Muscle of arm (tissue), 12 donors: ENCODE data around the gene FHDC1. TPM values are rescaled to one million over a fixed set of nuclear protein-coding genes. Genes with fewer than 3 reads are reported as not detected.

Experiments used
- DNase-seq: peaks from one replicate; pipeline ENCODE4 v3.0.0-alpha.2; 2013
- polyA plus RNA-seq, 12 donors: library from polyadenylated mRNA; unstranded; fragments of 120-200 nt; gene quantifications; one replicate each; pipeline ENCODE4 v1.2.1, GENCODE V29; 2013; ENCODE audit not compliant: insufficient read length in 12 of 12

FHDC1 gene
- polyA plus RNA-seq, 12 donors = 4.7 to 20.4 (median 7.3) TPM; not detected in 1

DNA sequence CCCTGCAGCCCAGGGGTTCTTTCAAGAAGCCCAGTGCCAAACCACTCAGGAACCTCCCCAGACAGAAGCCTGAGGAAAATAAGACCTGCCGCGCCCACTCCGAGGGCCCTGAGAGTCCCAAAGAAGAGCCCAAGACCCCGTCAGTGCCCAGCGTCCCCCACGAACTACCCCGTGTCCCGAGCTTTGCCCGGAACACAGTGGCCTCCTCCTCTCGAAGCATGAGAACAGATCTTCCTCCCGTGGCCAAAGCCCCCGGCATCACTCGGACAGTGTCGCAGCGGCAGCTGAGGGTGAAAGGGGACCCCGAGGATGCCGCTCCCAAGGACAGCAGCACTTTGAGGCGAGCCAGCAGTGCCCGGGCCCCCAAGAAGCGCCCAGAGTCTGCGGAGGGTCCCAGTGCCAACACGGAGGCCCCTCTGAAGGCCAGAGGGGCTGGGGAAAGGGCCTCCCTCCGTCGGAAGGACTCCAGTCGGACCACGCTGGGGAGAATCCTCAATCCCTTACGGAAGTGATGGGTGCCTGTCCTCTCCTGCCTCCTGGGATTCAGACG, 40.2 kb downstream of the FHDC1 start:
- no peak for DNase-seq

DNA sequence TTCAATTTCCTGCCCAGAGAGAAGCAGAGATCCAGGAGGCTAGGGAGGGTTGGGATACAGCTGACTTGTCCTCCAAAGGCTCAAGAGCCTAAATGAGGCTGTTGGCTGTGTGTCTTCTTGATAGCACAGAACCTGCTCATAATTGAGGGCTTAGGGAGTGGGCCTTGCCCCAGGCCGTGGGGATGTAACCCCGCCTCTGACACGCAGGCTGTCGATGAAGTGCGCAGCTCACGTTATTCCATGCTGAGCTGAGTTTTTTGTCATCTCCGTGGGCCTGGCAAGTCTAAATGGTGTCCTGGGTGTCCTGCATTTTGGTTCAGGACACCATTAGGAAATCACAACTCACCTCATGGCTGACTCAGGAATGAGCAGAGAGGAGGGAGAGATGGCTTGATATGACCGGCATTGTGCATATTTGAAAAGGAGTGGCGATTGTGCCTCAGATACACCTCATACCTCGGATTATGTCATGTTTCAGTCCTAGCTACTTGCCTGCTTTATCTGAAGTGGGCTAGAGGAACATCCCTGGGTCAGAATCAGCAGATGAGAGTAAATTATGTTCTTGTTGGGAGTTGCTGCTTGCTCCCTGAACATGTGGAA, 43.7 kb downstream of the FHDC1 start:
- DNase-seq = no peak

GRCh38 chr4:152981278-152981677, 45.2 kb downstream of the FHDC1 start:
- no peak for DNase-seq

DNA sequence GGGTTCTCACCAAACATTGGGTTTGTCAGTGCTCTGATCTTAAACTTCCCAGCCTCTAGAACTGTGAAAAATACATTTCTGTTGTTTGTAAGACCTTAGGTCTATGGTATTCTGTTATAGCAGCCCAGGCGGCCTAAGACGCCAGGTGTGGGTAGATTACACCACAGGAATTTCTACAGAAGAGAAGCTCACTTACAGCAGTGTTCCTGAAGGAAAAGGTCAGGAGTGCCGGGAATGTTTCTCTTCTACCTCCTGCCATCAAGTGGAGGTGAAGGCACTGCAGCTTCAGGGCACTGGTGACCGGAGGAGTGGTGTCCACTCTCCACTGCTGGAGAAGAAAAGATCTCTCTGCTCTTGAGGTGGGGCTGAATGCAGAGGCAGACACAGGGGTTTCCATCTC, 45.7 kb downstream of the FHDC1 start:
- DNase-seq = no peak

- no peak for DNase-seq
Observed at GRCh38 chr4:152983221-152983620, 47.1 kb downstream of the FHDC1 start.

DNA sequence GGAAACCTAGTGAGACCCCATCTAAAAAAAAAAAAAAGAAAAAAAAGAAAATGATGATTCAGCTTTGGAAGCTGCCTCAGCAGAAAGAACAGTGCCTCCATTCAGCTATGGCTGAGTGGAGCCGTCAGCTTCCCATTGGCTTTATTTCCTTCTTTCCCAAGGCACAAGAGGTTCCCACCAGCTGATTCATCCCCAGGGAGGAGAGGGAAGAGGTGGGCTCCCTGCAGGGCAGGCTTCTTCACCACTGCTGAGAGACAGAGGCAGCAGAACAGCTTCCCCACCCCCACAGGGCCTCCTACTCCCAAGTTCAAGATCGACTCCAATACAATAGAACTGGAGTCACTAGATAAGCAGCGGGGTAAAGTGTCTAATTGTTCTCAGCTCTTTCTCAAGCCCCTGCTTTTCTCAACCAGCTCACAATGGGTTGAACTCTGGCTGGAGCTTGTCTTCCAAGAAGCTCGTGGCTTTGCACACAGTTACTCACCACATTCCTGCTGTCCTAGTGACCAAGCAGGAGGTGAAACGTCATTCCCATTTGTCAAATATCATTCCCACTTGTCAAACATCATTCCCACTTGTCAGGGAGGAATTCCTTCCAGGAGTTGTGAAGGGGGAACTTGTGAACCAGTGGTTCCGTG, 47.8 kb downstream of the FHDC1 start:
- DNase-seq = no peak

- DNase-seq = no peak
Observed at GRCh38 chr4:152988721-152989553, 52.8 kb downstream of the FHDC1 start.

GRCh38 chr4:152989554-152989970, 53.4 kb downstream of the FHDC1 start:
- no peak for DNase-seq

GRCh38 chr4:152990471-152991131, 54.5 kb downstream of the FHDC1 start:
- no peak for DNase-seq

GRCh38 chr4:152991398-152991797, 55.3 kb downstream of the FHDC1 start:
- DNase-seq = no peak

GRCh38 chr4:152992027-152992426, 55.9 kb downstream of the FHDC1 start:
- DNase-seq = no peak

DNA sequence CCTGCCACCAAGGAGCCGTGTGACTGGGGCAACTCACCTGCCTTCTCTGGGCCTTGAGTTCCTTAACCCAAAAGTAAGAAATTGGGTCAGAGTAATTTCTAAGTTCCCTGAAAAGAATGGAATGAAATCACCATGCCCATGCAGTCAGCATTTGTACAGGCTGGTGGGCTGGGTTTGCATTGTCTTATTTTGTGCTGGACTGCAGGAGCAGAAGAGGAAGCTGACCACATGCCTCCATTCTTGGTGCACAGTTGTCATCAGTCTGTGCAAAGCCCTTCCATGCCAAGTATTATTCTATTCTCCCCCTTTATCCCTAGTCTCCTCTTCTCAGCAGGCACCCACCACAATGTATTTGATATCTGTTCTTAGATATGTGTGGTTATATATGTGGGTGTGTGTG, 56.3 kb downstream of the FHDC1 start:
- DNase-seq = no peak

GRCh38 chr4:152994038-152994437, 57.9 kb downstream of the FHDC1 start:
- DNase-seq = no peak

DNA sequence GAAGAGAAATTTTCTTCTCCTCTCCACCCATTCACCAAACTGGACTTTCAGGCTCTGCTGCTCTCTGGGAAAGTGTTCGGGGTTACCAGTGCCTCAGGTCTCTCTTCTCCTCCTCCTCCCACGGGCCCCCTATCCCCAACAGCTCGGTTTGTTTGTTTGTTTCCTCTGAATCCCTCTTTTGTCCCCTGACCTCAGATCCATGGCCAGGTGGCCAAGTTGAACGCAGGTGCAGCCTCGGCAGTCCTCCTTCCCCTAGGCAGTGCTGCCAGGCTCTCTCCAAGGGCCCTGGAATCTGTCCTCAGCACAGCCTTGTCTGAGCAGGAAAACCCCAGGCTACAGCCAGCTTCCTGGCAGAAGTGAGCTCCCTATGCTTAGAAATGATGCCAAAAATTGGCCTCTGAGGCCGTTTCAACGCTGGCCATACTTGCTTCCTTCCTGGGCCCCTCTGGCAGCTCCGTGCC, 60.0 kb downstream of the FHDC1 start:
- no peak for DNase-seq

- no peak for DNase-seq
Observed at GRCh38 chr4:152996672-152997071, 60.5 kb downstream of the FHDC1 start.

DNA sequence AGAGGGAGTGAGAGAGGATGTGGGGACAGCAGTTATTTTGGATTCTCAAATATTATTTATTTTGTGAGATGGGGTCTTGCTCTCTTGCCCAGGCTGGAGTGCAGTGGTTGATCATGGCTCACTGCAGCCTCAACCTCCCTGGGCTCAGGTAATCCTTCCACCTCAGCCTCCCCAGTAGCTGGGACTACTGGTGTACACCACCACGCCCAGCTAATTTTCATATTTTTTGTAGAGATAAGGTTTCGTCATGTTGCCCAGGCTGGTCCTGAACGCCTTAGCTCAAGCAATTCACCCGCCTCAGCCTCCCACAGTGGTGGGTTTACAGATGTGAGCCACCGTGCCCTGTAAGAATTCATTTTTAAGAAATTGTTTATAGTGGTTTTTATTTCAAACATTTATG, 61.2 kb downstream of the FHDC1 start:
- DNase-seq = no peak

GRCh38 chr4:152997771-152998487, 61.8 kb downstream of the FHDC1 start:
- DNase-seq = no peak

- no peak for DNase-seq
Observed at GRCh38 chr4:152998861-152999260, 62.7 kb downstream of the FHDC1 start.

DNA sequence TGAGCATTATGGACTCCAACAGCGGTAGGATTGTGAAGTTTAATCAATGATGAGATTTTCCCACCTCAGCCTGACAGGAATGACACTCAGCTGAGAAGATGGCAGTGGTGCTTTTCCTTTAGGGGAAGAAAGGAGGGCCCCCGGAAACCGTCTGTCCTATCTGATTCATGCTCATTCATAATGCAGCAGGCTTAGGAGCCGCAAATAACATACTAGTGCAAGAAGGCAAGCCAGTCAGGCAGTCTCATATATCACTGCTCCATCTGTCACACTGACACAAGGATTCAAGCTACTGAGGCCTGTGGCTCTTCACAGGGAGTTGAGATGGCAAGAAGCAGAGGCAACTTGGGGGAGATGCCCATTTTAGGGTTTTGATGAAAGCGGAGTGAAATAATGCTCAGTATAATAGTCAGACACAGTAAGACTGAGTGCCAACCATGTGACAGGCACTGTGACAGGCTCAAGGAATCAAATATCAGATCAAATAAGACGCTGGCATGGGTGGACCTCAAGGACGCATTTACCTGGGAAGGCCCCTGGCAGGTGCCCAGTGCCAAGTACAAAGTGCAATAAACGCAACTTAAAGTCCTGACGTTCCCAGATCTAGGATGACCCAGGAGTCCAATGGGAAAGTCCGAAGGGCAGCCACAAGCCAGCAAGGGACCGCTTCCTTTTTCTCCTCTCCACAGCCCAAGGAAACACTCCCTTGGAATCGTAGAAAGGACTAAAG, 63.4 kb downstream of the FHDC1 start:
- DNase-seq = no peak

GRCh38 chr4:153000076-153000420, 63.9 kb downstream of the FHDC1 start:
- DNase-seq = no peak

DNA sequence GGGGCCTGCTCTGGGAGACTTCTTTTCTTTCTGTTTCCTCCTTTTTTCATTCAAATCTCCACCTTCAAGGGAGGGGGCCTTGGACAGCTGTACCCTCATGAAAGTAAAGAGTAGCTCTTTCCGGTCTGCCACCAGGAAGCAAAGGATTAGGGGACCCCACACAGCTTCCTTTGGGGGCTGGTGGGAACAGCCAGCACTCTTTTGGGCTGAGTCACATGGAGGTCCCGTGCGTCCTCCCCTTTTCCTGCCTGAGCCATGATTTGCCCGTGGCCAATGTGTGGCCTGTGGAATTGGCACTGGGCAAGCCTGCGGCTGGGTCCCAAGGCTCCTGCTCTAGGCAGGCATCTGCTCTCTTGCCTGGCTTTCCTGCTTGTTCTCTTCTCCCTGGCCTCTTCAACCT, 65.5 kb downstream of the FHDC1 start:
- DNase-seq = no peak
